Spleen (tissue), 7 donors: ENCODE measurements around the gene ZNF697.

ENCODE experiments used
- POLR2A ChIP-seq, 3 donors: fragments of 450-650 bp; IDR thresholded peaks; one replicate each; pipeline ENCODE4 v1.5.1; 2017; ENCODE audit warnings: antibody characterized with exemption in 3 of 3, mild to moderate bottlenecking in 1 of 3
- POLR2AphosphoS5 ChIP-seq, 3 donors: sonication (generic); formaldehyde crosslinking; IDR thresholded peaks; one replicate each; pipeline ENCODE4 v1.5.1; 2017; ENCODE audit warnings: antibody characterized with exemption in 3 of 3
- TF ChIP-seq, protein P1 (sequence below), 11 experiments: fragments of 200-600 bp in 7 of 11; fragments of 450-650 bp in 4 of 11; sonication (generic) in 4 of 11; IDR thresholded peaks in 8 of 11; conservative IDR thresholded peaks in 3 of 11; 1 replicate in 7 of 11; 2 replicates in 4 of 11; pipeline versions ENCODE4 v1.4.0 to v1.8.0; 2016 to 2021; ENCODE audit warnings: antibody characterized with exemption in 11 of 11, inconsistent platforms in 4 of 11, mild to moderate bottlenecking in 1 of 11
- donor health status: DM: no; HTN: no; CAD: no; lungs with moderate emphysema.
- donor health status: DM: no; HTN: no; CAD: no.
- donor health status: DM: no; HTN: no; CAD: no.

DNA sequence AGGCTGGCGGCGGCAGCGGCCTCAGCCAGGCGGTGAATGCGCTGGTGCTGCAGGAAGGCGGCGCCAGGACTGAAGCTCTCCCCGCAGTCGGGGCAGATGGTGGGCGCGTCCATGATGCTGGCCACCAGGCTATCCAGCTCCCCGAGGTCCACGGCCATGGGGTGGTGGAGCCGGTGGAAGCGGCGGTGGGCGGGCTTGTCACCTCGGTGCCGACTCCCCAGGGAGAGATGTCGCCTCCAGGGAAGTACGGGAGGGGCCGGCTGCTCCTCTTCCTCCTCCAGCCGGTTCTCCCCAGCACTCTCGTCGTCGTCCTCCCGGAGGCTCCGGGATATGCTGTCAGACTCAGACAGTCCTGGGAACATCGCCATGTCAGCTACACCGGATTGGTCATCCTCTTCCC lies 24.4 kb downstream of the ZNF697 start:
- TF ChIP-seq POLR2A (IDR thresholded peaks at IDR 0.05) (no peak), POLR2AphosphoS5 (IDR thresholded peaks at IDR 0.05) (no peak)
- TF ChIP-seq, protein P1, sequence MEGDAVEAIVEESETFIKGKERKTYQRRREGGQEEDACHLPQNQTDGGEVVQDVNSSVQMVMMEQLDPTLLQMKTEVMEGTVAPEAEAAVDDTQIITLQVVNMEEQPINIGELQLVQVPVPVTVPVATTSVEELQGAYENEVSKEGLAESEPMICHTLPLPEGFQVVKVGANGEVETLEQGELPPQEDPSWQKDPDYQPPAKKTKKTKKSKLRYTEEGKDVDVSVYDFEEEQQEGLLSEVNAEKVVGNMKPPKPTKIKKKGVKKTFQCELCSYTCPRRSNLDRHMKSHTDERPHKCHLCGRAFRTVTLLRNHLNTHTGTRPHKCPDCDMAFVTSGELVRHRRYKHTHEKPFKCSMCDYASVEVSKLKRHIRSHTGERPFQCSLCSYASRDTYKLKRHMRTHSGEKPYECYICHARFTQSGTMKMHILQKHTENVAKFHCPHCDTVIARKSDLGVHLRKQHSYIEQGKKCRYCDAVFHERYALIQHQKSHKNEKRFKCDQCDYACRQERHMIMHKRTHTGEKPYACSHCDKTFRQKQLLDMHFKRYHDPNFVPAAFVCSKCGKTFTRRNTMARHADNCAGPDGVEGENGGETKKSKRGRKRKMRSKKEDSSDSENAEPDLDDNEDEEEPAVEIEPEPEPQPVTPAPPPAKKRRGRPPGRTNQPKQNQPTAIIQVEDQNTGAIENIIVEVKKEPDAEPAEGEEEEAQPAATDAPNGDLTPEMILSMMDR (IDR thresholded peaks at IDR 0.05 in 8 of 11, conservative IDR thresholded peaks at IDR 0.05 in 3 of 11): no peak
